Mucosa of descending colon (tissue), 3 donors: ENCODE data around the gene KCNT1. TPM values are rescaled to one million over a fixed set of nuclear protein-coding genes. Genes with fewer than 3 reads are reported as not detected.

Experiments
- ATAC-seq: fragments of 200-7000 bp; cut with Tn5 transposase; one replicate; pipeline ENCODE4 v1.9.1; 2020; ENCODE audit warnings: mild to moderate bottlenecking, moderate library complexity
- DNase-seq, 3 donors: peaks; one replicate each; pipeline ENCODE4 v3.0.0-alpha.2; 2020
- H3K36me3 ChIP-seq: fragments of 200-600 bp; one replicate; pipeline ENCODE4 v1.8.0; 2021; ENCODE audit warnings: low read depth, mild to moderate bottlenecking
- H3K4me1 ChIP-seq: fragments of 200-600 bp; one replicate; pipeline ENCODE4 v1.8.0; 2021; ENCODE audit warnings: low read depth, mild to moderate bottlenecking
- H3K4me3 ChIP-seq: fragments of 200-600 bp; one replicate; pipeline ENCODE4 v1.8.0; 2021; ENCODE audit warnings: mild to moderate bottlenecking
- H3K9me3 ChIP-seq: fragments of 200-600 bp; one replicate; pipeline ENCODE4 v1.8.0; 2021; ENCODE audit warnings: mild to moderate bottlenecking
- intact Hi-C, 2 donors: fragments of 100-400 bp; cut with DNase I in 1 of 2; cut with micrococcal nuclease in 1 of 2; formaldehyde crosslinking; loops; one replicate each; pipeline versions ENCODE4 v1.11.0 to v1.11.1; 2022; cut with DNase I, micrococcal nuclease
- total RNA-seq, 3 donors: library from RNA; stranded (reverse); fragmentation: NEBNext Ultra II Directional in 2 of 3; extraction: Animal tissue kit (Norgen Biotek cat#: 25700) in 2 of 3; gene quantifications; one replicate each; pipeline versions ENCODE4 v1.2.1 to v1.2.4, GENCODE V29; 2021 to 2023
- TF ChIP-seq, protein P1 (sequence below): fragments of 200-600 bp; IDR thresholded peaks from one replicate; pipeline ENCODE4 v1.8.0; 2022; ENCODE audit warnings: antibody characterized with exemption, mild to moderate bottlenecking
- donor health status: DM: no; HTN: no; CAD: no; lungs with moderate emphysema.
- donor health status: DM: no; HTN: no; CAD: no.
- donor health status: DM: no; HTN: yes; CAD: no.

The KCNT1 gene
- total RNA-seq, 3 donors from 2014 or later = 0.22 to 0.60 TPM; not detected in 1

DNA sequence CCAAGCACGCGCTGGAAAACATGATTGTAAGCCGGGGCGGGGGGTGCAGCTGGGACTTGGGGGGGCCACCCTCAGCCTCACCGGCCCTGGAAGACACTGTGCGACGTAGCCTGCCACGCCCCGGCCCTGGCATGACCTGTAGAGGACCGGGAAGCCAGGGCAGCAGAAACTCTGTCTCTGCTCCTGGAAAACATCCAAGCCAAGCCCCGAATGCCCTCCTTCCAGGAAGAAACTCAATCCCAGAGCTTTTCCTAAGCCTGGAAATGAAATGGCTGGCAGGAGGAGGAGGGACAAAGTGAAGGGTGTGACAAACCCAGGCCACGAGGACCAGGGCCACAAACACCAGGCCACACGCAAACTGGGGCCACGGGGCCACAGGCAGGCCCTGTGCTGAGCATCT lies 55.4 kb downstream of the KCNT1 start:
- Histone ChIP-seq H3K4me3 (no peak overlapping the region), H3K9me3 (no peaks in the 10 kb centered on the region), H3K36me3 (no peaks in the 10 kb centered on the region), H3K4me1 (no peaks in the 10 kb centered on the region)
- TF ChIP-seq, protein P1, sequence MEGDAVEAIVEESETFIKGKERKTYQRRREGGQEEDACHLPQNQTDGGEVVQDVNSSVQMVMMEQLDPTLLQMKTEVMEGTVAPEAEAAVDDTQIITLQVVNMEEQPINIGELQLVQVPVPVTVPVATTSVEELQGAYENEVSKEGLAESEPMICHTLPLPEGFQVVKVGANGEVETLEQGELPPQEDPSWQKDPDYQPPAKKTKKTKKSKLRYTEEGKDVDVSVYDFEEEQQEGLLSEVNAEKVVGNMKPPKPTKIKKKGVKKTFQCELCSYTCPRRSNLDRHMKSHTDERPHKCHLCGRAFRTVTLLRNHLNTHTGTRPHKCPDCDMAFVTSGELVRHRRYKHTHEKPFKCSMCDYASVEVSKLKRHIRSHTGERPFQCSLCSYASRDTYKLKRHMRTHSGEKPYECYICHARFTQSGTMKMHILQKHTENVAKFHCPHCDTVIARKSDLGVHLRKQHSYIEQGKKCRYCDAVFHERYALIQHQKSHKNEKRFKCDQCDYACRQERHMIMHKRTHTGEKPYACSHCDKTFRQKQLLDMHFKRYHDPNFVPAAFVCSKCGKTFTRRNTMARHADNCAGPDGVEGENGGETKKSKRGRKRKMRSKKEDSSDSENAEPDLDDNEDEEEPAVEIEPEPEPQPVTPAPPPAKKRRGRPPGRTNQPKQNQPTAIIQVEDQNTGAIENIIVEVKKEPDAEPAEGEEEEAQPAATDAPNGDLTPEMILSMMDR = no peak
- DNase-seq (no peak), ATAC-seq (no peak)
- intact Hi-C loops = no loop called here

DNA sequence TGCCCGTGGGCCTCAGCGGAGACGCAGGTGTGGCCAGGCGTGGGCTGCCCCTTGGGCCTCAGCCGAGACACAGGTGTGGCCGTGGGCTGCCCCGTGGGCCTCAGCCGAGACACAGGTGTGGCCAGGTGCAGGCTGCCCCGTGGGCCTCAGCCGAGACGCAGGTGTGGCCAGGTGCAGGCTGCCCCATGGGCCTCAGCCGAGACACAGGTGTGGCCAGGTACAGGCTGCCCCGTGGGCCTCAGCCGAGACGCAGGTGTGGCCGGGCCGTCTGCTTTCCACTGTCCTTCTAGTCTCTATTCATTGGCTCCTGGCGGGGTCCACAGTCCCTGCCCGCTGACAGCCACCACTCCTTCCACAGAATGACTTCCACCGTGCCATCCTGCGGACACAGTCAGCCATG lies 56.1 kb downstream of the KCNT1 start:
- TF ChIP-seq, protein P1 = no peak
- intact Hi-C loops = no loop called here
- no peak overlapping the region for H3K4me3 ChIP-seq
- H3K4me1 ChIP-seq = no peaks in the 10 kb centered on the region
- no peaks in the 10 kb centered on the region for H3K9me3 ChIP-seq
- DNase-seq (no peak), ATAC-seq (no peak)
- H3K36me3 ChIP-seq = no peaks in the 10 kb centered on the region

DNA sequence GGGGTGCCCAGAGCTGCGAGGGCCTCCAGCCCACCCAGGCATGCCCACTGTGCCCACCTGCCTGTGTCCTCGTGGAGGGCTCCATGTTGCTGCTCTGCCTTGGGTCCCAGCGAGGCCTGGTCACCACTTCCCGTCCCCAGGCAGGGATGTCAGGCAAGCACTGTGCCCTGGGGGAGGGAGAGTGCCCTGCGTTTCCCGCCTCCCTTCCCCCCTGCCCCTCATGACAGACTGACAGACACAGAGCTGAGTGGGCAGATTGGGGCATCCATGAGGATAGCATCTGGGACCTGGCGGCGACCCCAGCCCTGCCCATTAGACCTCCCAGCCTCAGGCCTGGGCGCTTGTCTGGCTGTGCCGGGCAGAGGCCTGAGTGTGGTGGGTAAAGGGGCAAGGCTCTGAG lies 56.9 kb downstream of the KCNT1 start:
- ATAC-seq = no peak
- no peaks in the 10 kb centered on the region for H3K4me1 ChIP-seq
- TF ChIP-seq, protein P1 = no peak
- H3K9me3 ChIP-seq = no peaks in the 10 kb centered on the region
- intact Hi-C loops = no loop called here
- H3K4me3 ChIP-seq = no peak overlapping the region
- H3K36me3 ChIP-seq = no peaks in the 10 kb centered on the region
- no peak for DNase-seq

DNA sequence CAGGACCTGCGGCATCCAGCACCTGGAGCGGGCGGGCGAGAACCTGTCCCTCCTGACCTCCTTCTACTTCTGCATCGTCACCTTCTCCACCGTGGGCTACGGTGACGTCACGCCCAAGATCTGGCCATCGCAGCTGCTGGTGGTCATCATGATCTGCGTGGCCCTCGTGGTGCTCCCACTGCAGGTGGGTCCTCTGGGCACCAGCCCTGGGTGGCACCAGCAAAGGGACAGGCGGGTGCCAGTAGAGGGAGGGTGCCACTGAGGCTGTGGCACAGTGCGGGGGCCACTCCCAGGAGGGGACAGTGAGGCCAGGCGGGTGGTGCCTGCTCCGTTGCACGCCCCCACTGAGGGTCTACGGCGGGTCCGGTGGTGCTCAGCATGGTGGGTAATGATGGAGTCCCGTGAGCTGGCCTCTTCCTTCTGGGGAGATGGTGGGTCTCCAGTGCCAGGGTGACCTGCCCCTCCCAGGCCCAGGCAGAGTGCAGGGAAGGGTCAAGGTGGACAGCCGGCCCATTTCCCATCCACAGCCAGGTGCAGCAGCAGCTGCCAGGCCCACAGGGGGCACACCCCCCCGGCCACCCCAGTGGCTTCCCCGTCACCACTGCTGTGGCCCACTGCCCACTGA lies 57.8 kb downstream of the KCNT1 start:
- no peaks in the 10 kb centered on the region for H3K36me3 ChIP-seq
- H3K9me3 ChIP-seq = no peaks in the 10 kb centered on the region
- ATAC-seq (no peak), DNase-seq (no peak)
- no peaks in the 10 kb centered on the region for H3K4me1 ChIP-seq
- TF ChIP-seq, protein P1 = no peak
- H3K4me3 ChIP-seq = no peak overlapping the region
- intact Hi-C loops = no loop called here

DNA sequence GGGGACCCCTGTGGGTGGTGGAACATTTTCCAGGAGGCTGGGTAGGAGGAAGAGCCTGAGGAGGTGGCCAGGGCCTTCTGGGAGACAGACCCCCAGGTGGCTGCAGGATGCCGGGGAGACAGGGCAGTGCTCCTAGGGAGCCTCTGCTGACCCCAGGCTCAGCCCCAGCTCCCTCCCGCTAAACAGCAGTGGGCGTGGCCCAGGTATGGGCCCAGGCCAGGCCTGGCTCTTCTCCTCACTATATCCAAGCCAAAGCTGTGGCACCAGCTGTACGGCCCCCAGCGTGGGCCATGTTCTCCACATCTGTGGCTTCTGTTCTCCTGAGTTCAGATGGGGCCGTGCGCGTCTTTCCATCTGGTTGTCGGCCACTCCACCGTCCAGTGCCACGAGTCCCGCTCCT lies 58.5 kb downstream of the KCNT1 start:
- H3K4me3 ChIP-seq = no peak overlapping the region
- no peaks in the 10 kb centered on the region for H3K4me1 ChIP-seq
- TF ChIP-seq, protein P1 = no peak
- DNase-seq = no peak
- intact Hi-C loops = no loop called here
- H3K36me3 ChIP-seq = no peaks in the 10 kb centered on the region
- H3K9me3 ChIP-seq = peaks cover under 1% of the 10 kb centered on the region
- ATAC-seq = no peak
